Gastrocnemius medialis (tissue), 4 donors: ENCODE measurements around the gene MTA1.

Experiments
- CTCF ChIP-seq, 5 experiments: fragments of 450-650 bp in 3 of 5; fragments of 200-600 bp in 2 of 5; sonication (generic) in 2 of 5; IDR thresholded peaks in 4 of 5; conservative IDR thresholded peaks in 1 of 5; 1 replicate in 4 of 5; 2 replicates in 1 of 5; pipeline ENCODE4 v1.5.1; 2016 to 2019; ENCODE audit warnings: antibody characterized with exemption in 5 of 5, mild to moderate bottlenecking in 3 of 5, moderate library complexity in 3 of 5
- POLR2A ChIP-seq, 2 donors: fragments of 450-650 bp; IDR thresholded peaks; one replicate each; pipeline ENCODE4 v1.6.1; 2017; ENCODE audit warnings: antibody characterized with exemption in 2 of 2, mild to moderate bottlenecking in 2 of 2, moderate library complexity in 2 of 2

- TF ChIP-seq CTCF (IDR thresholded peaks at IDR 0.05 in 4 of 5, conservative IDR thresholded peaks at IDR 0.05 in 1 of 5) (no peak), POLR2A (IDR thresholded peaks at IDR 0.05) (no peak)
Observed at GRCh38 chr14:105477660-105478397, 58.2 kb downstream of the MTA1 start.
